ENCODE data around the gene FAM240B.

GRCh38 chr9:38680837-38681445, 39.0 kb downstream of the FAM240B start:
- no peak for TF ChIP-seq FOXM1 (IDR thresholded peaks at IDR 0.05; ENCODE audit: borderline replicate concordance, low read depth)
- no peak for TF ChIP-seq RAD21 (IDR thresholded peaks at IDR 0.05; ENCODE audit: low read depth)
- no peak for TF ChIP-seq TEAD4 (IDR thresholded peaks at IDR 0.05)
- TF ChIP-seq MAX (IDR thresholded peaks at IDR 0.05), result no peak
- no peak for TF ChIP-seq TAF1 (IDR thresholded peaks at IDR 0.05; ENCODE audit: low read depth)
